Fibroblast of villous mesenchyme (primary cell): ENCODE data around the gene STAC3. TPM values are rescaled to one million over a fixed set of nuclear protein-coding genes. Genes with fewer than 3 reads are reported as not detected.

Source experiments
- DNase-seq: peaks from one replicate; pipeline ENCODE4 v3.0.0-alpha.2; 2010; ENCODE audit warnings: low read depth
- H3K4me3 ChIP-seq: 2 replicates; pipeline ENCODE4 v1.5.1; 2011; ENCODE audit warnings: low read depth, mild to moderate bottlenecking, low read length
- CTCF ChIP-seq: IDR thresholded peaks from 2 replicates; pipeline ENCODE4 v1.5.1; 2012; ENCODE audit warnings: low read depth, mild to moderate bottlenecking, low read length; ENCODE audit not compliant: insufficient read depth
- small RNA-seq: library from RNA; depleted of rRNA; stranded (forward); fragments of <200 nt; gene quantifications from one replicate; pipeline ENCODE3, GENCODE V24; 2012
- total RNA-seq: library from RNA; depleted of rRNA; stranded (reverse); fragments of >200 nt; gene quantifications from 2 replicates; pipeline ENCODE4 v1.2.3, GENCODE V29; 2012

Gene STAC3
- total RNA-seq, 1 donor, result 1.3 TPM

GRCh38 chr12:57193706-57194245, 57.2 kb downstream of the STAC3 start:
- no peak for TF ChIP-seq CTCF
- H3K4me3 ChIP-seq, result no peak overlapping the region
- no peak for DNase-seq

Small RNA genes within 50 kb of the gene (small RNA-seq; reads per million reads assigned to genes)
- 0.94 reads per million, percentile 7 among the genes with 10 or more reads in this experiment for gene MIR1228

Other genes with a start within 250 kb of the STAC3 start
- gene ZBTB39, start 244.6 kb downstream of the STAC3 start, total RNA-seq, result 4.8 and 6.9 TPM in 2 replicates
- 0.43 TPM in 1 of 2 replicates, not detected in the other for gene TAC3, start 234.7 kb downstream of the STAC3 start, total RNA-seq
- gene MYO1A, start 201.1 kb downstream of the STAC3 start, total RNA-seq, result under 0.01 TPM in 1 of 2 replicates, not detected in the other
- gene NEMP1, start 172.4 kb downstream of the STAC3 start, total RNA-seq, result 10.0 and 19.0 TPM in 2 replicates
- gene NAB2, start 162.1 kb downstream of the STAC3 start, total RNA-seq, result 38.0 and 39.6 TPM in 2 replicates
- gene STAT6, start 139.8 kb downstream of the STAC3 start, total RNA-seq, result 81.5 and 81.6 TPM in 2 replicates
- 228 and 277 TPM in 2 replicates for gene LRP1, start 122.7 kb downstream of the STAC3 start, total RNA-seq
- gene LRP1-AS, start 103.6 kb downstream of the STAC3 start, total RNA-seq, result not detected in 2 replicates
- 1.3 and 1.6 TPM in 2 replicates for gene NXPH4, start 34.4 kb downstream of the STAC3 start, total RNA-seq
- 199 and 316 TPM in 2 replicates for gene SHMT2, start 21.5 kb downstream of the STAC3 start, total RNA-seq
- gene R3HDM2, start 179.9 kb upstream of the STAC3 start, total RNA-seq, result 16.8 and 19.0 TPM in 2 replicates
- under 0.01 TPM in 1 of 2 replicates, not detected in the other for gene INHBC, start 183.6 kb upstream of the STAC3 start, total RNA-seq
- gene INHBE, start 204.1 kb upstream of the STAC3 start, total RNA-seq, result 1.7 and 4.5 TPM in 2 replicates
- 0.86 and 1.9 TPM in 2 replicates for gene GLI1, start 208.6 kb upstream of the STAC3 start, total RNA-seq
- gene ARHGAP9, start 228.7 kb upstream of the STAC3 start, total RNA-seq, result under 0.01 TPM in 2 replicates
- gene MARS1, start 236.9 kb upstream of the STAC3 start, total RNA-seq, result 158 and 244 TPM in 2 replicates